SIG-M5 treated with dmso at 0.1 percent for 504 hours (cell line): ENCODE measurements around the gene IFIT5.
"Not testable (repeated sequence)": the region's sequence is repeated elsewhere in the genome, so short reads cannot be mapped to it uniquely, and the experiment has no call there.

Experiments used
- DNase-seq: peaks from one replicate; lab custom pipeline; 2025; ENCODE audit not compliant: unreplicated experiment; lab: John Stamatoyannopoulos, UW

IFIT5 gene

DNA sequence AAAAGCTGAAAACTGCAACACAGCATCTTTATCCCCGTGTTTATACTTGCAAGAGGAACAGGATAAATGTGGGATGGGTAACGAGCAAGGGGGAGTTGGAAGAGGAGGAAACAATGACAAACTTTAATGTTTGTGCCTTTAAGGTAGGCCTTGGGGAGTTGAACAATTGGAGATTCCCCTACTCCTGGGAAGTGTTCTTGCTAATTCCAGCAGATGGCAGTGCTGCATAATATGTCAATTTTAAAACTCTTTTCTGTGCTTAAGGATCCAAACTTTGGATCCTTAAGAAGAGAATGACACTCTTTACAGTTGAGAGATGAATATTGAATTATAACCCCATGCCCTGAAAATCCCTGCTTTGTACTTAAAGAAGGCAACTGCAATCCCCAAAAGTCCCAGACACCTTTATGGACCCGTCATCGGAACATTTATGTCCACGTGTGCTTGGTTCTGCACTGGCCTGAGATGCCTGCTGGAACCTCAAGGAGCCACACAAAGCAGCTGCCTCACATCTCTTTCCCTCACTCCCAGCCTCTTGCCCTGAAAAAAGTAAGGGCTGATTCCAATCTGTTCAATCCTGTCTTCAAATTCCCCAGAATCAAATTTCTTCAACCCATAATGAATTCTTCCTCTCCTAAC is 12.0 kb downstream of the IFIT5 start:
- peak; percentile 30 for DNase-seq

DNA sequence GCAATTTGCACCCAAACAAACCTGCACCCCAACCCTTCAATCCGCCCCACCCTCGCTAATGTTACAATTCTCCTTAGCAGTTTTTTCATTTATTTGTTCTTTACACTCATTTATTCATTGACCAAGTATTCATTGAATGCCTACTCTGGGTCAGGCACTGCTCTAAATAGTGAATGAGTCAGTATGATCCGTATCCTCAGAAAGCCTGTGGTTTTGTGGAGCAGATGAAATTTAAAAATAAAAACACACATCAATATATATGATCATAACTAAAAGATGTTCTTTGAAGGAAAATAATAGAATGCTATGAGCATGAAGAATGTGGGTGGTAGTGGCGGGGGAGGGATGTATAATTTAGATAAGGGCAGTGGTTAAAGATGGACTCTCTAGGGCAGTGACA is 13.3 kb downstream of the IFIT5 start:
- DNase-seq = no peak

DNA sequence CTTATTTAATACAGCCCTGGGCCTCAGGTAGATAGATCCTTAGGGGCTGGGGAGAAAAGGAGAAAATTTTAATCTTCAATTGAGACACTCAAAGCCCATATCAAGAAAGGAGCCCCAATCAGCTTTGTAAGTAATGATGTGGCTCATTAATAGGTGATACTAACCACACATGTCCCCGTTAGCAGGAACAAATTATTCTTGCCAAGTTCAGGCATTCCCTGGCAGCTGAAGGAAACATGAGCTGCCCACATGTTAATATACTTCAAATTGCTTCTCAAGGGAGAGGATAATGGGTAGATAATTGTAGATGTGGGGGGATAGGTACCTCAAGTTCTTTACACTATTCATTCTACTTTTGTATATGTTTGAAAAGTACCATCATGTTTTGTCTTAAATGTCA is 14.5 kb downstream of the IFIT5 start:
- no peak for DNase-seq

- DNase-seq = no peak
These were observed 17.6 kb downstream of the IFIT5 start for GRCh38 chr10:89431977-89432376.

GRCh38 chr10:89438525-89438924 is 24.2 kb downstream of the IFIT5 start:
- no peak for DNase-seq

- DNase-seq = no peak
These were observed 26.1 kb downstream of the IFIT5 start for GRCh38 chr10:89440226-89441009.

- no peak for DNase-seq
These were observed 27.9 kb downstream of the IFIT5 start for GRCh38 chr10:89442289-89442688.

- not testable (repeated sequence) for DNase-seq
These were observed 30.5 kb downstream of the IFIT5 start for GRCh38 chr10:89444819-89445218.

DNA sequence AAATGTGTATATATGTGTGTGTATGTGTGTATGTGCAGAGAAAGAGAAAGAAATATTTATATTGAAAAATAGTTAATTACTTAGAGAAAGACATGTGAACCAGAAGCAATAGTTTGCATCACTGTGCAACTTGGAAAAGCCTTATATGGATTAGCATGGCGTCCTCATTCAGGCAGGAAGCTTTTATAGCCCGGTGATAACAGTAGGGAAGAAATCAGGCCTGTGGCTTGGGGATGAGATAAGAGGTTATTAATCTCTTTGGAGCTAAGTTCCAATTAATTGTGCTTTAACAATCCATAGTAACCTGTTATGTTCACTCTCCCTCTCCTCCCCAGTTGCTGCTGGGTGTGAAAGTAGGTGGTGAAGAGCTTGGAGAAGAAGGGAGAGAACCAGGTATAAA is 36.5 kb downstream of the IFIT5 start:
- DNase-seq = no peak

DNA sequence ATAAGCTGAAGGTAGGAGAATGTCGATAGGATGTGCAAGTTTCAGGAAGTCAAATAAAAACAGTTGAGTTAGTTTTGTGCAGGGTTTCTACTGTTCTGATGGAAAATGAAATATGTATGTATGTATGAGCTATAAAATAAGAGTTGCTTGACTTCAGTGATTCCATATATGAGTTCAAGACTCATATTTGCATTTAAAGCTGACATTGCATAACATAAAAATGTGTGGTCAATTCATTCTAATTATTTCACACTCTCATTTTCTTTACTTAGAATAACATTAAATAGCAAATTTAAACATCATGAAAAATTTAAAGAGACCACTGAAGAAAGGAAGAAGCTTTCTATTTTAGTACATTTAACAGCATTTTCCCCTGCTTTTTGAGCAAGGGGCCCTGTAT is 37.8 kb downstream of the IFIT5 start:
- no peak for DNase-seq

GRCh38 chr10:89454561-89455347 is 40.4 kb downstream of the IFIT5 start:
- DNase-seq = peak; percentile 33

DNA sequence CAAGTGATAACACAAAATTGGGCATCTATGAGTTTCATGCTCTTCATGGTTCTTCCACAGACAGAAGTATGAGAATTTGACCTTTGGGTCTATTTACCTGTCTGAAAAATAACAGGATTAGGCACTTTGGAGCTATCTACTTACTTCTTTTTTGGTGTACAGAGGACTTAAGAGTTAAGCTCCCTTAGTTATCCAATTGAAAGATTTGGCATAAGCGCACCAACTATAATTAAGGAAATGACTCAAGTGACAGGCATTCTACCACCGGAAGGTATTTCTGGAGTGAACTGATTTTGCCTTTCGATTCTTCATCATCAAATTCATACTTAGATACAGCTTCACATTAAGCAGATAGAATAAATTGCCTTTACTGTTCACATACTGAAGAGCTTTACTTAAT is 43.9 kb downstream of the IFIT5 start:
- no peak for DNase-seq

DNA sequence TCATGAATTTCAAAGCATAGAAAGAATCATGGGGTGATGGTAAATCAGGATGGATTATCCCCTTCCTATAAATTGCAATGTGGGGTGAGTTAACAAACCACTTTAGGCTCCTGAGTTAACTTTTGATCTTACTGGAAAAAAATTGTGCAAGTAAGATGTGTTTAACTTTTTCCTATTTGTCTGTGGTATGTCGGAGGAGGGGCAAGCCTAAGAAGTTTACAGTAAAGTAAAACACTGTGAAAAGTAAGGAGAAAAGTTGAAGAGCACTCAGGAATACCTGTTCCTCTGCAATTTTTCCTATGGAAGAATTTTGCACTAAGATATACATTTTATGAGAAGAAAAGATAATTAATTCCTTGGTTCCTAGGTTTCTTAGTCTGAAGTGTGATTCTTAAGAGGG is 44.4 kb downstream of the IFIT5 start:
- no peak for DNase-seq

DNA sequence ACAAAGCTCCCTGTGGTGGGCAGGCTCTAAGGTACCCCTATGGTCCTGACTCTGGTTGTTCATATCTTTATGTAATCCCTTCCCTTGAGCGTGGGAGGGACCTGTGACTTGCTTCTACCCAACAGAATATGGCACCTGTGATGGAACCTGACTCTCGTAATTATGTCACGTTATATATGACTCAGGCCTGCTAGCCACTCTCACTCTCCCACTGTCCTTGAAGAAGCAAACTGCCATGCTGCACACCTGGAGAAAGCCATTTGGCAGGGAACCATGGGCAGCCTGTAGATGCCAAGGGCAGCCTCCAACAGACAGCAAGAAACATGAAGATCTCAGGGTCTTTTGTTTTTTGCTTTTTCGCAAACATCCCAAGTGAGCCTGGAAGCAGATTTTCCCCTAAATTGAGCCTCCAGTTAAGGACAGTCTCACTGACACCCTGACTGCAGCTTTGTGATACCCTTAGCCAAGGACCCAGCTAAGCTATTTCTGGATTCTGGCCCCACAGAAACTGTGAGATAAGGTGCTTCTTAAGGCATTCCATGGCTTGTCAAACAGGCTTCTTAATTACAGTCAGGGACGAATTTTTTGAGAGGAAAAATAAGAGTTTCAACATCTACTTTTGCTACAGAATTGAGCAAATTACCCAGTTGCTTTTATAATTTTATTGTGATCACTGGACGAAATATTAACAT is 49.6 kb downstream of the IFIT5 start:
- no peak for DNase-seq

DNA sequence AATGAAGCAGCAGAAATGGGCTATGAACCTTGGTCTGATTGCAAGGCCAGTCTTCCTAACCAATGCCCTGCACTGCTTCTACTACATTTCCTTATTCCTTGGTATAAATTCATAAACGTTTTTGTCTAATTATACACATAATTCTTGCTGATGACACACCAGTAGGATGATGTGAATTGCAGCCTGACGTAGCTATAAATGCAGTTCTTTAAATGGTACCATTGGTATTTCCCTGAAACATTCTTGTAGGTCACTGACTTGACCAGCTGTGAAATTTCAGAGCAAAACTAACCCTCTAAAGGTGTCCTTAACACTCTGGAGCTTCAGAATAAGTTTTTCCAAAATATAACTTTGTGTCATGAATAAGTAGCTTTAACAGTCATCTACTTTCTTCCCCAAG is 50.8 kb downstream of the IFIT5 start:
- DNase-seq = no peak

- peak; percentile 62 for DNase-seq
These were observed 52.2 kb downstream of the IFIT5 start for GRCh38 chr10:89466599-89467035.

DNA sequence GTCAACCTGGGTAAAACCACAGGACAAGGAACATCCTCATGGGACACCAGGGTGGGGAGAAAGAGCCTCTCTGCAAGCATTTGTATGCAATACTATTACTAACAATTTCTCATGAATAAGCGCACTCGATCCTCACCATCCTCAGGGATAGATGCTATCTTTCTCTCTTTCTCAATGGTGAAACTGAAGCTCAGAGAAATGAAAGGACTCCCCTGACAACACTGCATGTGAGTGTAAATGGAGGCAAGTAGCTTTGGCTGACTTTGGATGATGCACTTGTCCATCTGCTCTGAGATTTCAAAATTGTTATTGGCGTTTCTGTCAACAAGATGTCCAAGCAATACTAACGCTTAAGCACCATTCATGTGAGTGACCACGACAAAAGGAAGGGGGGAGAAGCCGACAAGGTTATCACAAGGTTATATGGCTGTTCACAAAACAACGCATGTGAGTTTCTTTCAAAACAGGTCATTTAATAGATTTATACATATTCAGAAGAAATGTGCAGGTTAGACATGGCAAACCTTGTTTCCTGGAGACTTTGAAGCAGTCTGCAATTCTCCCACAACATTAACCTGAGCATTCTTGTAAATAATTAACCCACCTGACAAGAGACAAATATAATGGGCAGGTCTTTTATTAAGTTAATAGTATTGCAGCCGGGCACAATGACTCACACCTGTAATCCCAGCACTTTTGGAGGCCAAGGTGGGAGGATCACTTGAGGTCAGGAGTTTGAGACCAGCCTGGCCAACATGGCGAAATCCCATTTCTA is 54.0 kb downstream of the IFIT5 start:
- DNase-seq = no peak

GRCh38 chr10:89469517-89469916 is 55.1 kb downstream of the IFIT5 start:
- no peak for DNase-seq
